Skeletal muscle cell (primary cell): ENCODE data around the gene LAMA1.
"Not testable (repeated sequence)": the region's sequence is repeated elsewhere in the genome, so short reads cannot be mapped to it uniquely, and the experiment has no call there.

Experiments used
- DNase-seq: peaks from one replicate; pipeline ENCODE4 v3.0.0-alpha.2; 2010; ENCODE audit warnings: low read depth
- H3K4me3 ChIP-seq: 2 replicates; pipeline ENCODE4 v1.5.1; 2011; ENCODE audit warnings: low read depth, mild to moderate bottlenecking, control low read depth, low read length, moderate library complexity

LAMA1 gene

GRCh38 chr18:6959110-6959509, 158.5 kb downstream of the LAMA1 start:
- DNase-seq: no peak
- no peak overlapping the region for H3K4me3 ChIP-seq

- DNase-seq: no peak
- no peak overlapping the region for H3K4me3 ChIP-seq
Observed at GRCh38 chr18:6956999-6957398, 160.6 kb downstream of the LAMA1 start.

- DNase-seq: no peak
Observed at GRCh38 chr18:6956495-6956894, 161.1 kb downstream of the LAMA1 start.

GRCh38 chr18:6955304-6955703, 162.3 kb downstream of the LAMA1 start:
- DNase-seq: no peak
- no peak overlapping the region for H3K4me3 ChIP-seq

More at GRCh38 chr18:6956495-6956894, 161.1 kb downstream of the LAMA1 start:
- no peak overlapping the region for H3K4me3 ChIP-seq

- DNase-seq: no peak
- H3K4me3 ChIP-seq: no peak overlapping the region
Observed at GRCh38 chr18:6954501-6954900, 163.1 kb downstream of the LAMA1 start.

- H3K4me3 ChIP-seq: no peak overlapping the region
- no peak for DNase-seq
Observed at GRCh38 chr18:6951336-6952090, 166.1 kb downstream of the LAMA1 start.

- DNase-seq: no peak
- H3K4me3 ChIP-seq: no peak overlapping the region
Observed at GRCh38 chr18:6950641-6951040, 167.0 kb downstream of the LAMA1 start.

GRCh38 chr18:6949800-6950586, 167.6 kb downstream of the LAMA1 start:
- no peak for DNase-seq
- no peak overlapping the region for H3K4me3 ChIP-seq

- DNase-seq: no peak
- H3K4me3 ChIP-seq: no peak overlapping the region
Observed at GRCh38 chr18:6948281-6949055, 169.1 kb downstream of the LAMA1 start.

GRCh38 chr18:6947338-6948030, 170.1 kb downstream of the LAMA1 start:
- DNase-seq: no peak
- H3K4me3 ChIP-seq: no peak overlapping the region

GRCh38 chr18:6943143-6943542, 174.5 kb downstream of the LAMA1 start:
- no peak overlapping the region for H3K4me3 ChIP-seq

GRCh38 chr18:6942742-6943141, 174.9 kb downstream of the LAMA1 start:
- no peak for DNase-seq

More at GRCh38 chr18:6943143-6943542, 174.5 kb downstream of the LAMA1 start:
- DNase-seq: no peak

GRCh38 chr18:6941996-6942395, 175.6 kb downstream of the LAMA1 start:
- DNase-seq: no peak
- no peak overlapping the region for H3K4me3 ChIP-seq

More at GRCh38 chr18:6942742-6943141, 174.9 kb downstream of the LAMA1 start:
- H3K4me3 ChIP-seq: no peak overlapping the region

- DNase-seq: no peak
- no peak overlapping the region for H3K4me3 ChIP-seq
Observed at GRCh38 chr18:6940451-6940850, 177.1 kb downstream of the LAMA1 start.

GRCh38 chr18:6939972-6940371, 177.6 kb downstream of the LAMA1 start:
- DNase-seq: no peak

GRCh38 chr18:6938403-6938802, 179.2 kb downstream of the LAMA1 start:
- not testable (repeated sequence) for H3K4me3 ChIP-seq, DNase-seq

More at GRCh38 chr18:6939972-6940371, 177.6 kb downstream of the LAMA1 start:
- no peak overlapping the region for H3K4me3 ChIP-seq

GRCh38 chr18:6938003-6938402, 179.6 kb downstream of the LAMA1 start:
- no peak for DNase-seq

GRCh38 chr18:6934859-6935258, 182.7 kb downstream of the LAMA1 start:
- no peak overlapping the region for H3K4me3 ChIP-seq
- no peak for DNase-seq

More at GRCh38 chr18:6938003-6938402, 179.6 kb downstream of the LAMA1 start:
- H3K4me3 ChIP-seq: no peak overlapping the region

GRCh38 chr18:6929370-6930102, 188.1 kb downstream of the LAMA1 start:
- no peak for DNase-seq
- no peak overlapping the region for H3K4me3 ChIP-seq
